ENCODE measurements around the gene KIAA1671.

Gene KIAA1671

DNA sequence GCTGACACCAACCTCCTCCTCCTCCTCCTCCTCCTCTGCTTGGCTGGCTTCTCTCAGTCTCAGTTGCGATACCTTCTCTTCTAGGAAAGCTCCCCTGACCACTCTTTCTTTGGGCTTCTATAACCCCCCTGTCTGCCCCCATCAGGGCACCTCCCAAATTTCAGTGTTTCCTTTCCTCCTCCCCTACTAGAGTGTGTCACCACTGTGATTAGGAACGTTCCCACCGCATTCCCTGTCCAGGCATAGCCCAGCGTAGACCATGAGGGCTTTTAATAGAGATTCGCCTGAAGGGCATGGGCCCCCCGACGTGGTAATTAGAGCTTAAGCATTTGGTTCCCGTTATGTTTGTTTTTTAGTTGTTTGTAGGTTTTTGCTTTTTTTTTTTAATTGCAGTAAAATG is 65.5 kb downstream of the KIAA1671 start:
- DNase-seq = no peak

GRCh38 chr22:25019427-25020184 is 67.1 kb downstream of the KIAA1671 start:
- no peak for DNase-seq

GRCh38 chr22:25021409-25021808 is 68.9 kb downstream of the KIAA1671 start:
- DNase-seq = no peak

DNA sequence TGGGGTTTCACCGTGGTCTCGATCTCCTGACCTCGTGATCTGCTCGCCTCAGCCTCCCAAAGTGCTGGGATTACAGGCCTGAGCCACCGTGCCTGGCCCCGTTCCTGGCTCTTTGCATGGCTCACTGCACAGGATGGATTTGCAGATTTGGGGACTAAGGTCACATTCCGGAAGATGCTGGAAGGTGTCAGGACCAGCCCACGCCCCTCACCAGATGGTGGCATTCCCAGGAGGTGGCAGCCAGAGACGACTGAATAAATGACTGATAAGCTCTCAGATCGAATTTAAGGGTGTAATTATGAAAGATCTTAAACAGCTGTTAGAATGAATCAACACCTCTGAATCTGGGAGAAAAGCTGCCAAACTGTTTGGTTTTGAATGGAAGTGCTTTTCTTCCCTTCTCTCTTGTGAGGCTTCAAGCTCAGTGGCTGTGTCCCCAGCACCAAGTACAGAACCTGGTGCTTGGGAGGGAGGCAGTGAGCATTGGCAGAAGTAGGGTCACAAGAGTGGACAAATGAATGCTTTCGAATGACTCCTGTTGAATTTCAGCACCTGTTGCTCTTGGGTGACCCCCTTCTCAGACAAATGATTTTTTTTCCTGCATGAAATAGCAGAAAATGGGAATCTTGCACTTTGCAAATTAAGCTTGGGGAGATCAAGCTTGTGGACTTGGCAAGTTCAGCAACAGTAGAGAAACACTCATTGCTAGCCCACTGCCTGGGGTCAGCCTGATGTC is 69.6 kb downstream of the KIAA1671 start:
- no peak for DNase-seq

DNA sequence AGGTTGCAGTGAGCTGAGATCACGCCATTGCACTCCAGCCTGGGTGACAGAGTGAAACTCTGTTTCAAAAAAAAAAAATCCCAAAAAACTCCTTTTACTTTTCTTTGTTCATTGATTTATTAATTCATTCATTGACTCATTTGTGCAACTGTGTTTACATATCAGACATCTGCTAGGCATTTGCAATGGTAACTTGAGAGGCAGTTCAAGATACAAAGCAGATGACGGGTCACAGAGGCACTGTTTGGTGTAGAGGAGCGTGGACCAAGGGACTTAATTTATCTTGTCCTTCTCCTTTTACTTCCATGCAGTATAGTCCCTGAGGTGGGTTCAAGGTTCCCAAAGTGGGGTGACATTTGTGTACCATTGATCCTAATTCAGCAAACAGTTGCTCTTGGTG is 71.4 kb downstream of the KIAA1671 start:
- no peak for DNase-seq

DNA sequence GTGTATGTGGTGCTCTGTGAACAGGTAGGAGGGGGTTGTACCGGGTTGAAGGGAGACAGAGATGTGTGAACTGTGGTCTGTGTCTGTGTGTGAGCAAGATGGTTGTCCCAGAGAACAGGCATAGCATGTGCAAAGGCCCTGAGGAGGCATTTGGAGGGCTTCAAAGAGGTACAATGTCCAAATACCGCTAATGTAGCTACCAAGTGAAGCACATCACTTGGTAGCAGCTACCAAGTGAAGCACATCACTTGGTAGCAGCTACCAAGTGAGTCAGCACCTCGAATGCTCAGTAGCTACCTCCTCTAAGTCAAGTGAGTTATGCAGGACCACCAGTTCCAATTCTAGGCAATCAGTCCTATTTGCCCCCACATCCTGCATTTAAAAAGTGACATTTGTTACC is 72.4 kb downstream of the KIAA1671 start:
- no peak for DNase-seq

GRCh38 chr22:25025491-25026400 is 73.2 kb downstream of the KIAA1671 start:
- DNase-seq = no peak

DNA sequence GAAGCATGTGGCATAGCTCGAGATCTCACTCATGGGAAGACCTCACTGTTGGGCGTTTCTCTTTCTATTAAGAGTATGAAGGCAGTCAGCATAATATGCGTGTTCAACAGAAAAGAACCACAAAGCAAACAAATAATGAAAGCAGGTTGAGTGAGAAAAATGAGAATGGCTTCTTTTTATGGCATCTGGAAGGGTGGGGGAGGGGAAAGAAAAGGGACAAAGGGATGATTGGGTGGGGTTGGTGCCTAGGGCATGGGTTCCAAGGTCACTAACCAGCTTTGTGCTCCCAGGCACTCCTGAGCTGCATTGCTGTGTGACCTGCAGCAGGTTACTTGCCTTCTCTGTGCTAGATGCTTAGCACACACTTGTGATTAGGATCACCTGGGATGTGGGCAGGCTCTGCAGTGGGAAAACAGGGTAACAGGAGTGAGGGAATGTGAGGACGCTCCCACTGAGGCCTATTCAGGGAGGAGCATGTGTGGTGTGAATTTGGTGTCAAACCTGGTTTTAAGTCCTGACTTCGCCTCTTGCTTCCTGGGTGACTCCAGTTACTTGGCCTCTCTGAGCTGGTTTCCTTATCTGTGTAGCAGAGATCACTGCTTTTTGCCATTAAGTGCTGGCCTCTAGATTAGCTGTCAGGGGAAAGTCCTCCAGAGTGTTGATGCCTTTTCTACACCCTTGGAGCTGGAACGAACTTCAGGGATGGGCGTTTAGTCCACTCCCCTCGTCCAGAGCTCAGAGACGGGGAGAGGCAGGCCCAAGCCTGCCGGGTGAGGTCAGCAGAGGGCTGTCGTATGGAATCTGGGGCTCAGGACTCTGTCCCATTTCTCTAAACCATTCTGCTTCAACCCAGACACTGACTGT is 74.8 kb downstream of the KIAA1671 start:
- no peak for DNase-seq

DNA sequence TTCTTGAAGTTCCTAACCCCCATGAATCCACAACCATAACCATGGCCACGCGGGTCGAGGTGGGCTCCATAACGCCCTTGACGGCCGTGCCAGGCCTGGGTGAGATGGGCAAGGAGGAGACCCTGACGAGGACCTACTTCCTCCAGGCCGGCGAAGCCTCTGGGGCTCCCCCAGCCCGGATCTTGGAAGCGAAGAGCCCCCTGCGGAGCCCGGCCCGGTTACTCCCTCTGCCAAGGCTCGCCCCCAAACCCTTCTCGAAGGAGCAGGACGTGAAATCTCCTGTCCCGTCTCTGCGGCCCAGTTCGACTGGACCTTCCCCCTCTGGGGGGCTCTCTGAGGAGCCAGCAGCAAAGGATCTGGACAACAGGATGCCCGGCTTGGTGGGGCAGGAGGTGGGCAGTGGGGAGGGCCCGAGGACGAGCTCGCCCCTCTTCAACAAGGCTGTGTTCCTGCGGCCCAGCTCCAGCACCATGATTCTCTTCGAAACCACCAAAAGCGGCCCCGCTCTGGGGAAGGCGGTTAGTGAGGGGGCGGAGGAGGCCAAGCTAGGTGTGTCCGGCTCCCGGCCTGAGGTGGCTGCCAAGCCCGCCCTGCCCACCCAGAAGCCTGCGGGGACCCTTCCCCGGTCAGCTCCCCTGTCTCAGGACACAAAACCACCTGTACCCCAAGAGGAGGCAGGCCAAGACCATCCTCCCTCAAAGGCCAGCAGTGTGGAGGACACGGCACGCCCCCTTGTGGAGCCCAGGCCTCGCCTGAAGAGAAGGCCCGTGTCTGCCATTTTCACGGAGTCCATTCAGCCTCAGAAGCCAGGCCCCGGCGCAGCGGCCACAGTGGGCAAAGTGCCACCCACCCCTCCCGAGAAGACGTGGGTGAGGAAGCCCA is 75.7 kb downstream of the KIAA1671 start:
- DNase-seq = no peak

DNA sequence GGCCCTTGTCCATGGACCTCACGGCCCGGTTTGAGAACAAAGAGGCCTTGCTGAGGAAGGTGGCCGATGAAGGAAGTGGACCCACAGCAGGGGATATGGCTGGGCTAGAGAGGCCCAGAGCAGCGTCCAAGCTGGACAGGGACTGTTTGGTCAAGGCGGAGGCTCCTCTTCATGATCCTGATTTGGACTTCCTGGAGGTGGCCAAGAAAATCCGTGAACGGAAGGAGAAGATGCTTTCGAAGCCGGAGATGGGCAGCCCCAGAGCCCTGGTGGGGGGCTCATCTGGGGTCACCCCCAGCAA is 76.3 kb downstream of the KIAA1671 start:
- DNase-seq = no peak

GRCh38 chr22:25029181-25029580 is 76.7 kb downstream of the KIAA1671 start:
- DNase-seq = no peak

DNA sequence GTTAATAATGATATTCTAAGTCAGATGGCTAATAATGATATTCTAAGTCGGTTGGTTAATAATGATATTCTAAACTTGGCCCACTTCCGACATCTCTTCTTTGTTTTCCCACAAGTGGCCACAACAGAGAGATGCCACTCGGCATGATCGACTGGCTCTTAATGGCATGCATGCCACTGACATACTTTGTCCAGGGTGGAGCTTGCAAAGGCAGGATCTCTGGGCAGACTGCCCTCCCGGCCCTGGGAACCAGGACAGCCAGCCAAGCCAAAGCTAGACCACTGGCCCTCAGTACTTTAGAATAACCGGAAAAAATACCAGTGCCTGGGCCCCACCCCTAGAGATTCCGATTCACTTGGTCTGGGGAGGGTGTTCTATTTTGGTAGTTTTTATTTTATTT is 78.1 kb downstream of the KIAA1671 start:
- DNase-seq = no peak

DNA sequence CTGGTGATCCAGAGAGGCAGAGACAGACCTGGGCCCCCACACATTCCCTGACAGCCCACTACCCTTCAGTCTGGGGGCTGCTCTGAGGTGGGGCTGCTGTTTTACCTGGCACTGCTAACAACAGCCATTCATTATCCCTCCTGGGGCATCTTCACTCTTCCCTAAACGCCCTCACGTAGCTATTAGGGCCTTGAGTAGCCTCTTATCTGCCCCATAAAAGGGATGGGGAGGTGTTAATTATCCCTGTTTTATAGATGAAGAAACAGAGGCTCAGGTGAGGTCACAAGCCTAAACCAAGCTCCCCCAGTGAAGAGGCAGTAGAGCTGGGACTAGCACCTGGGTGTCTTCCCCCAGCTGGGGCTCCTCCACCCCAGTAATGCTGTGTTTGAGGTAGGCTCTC is 79.5 kb downstream of the KIAA1671 start:
- no peak for DNase-seq

DNA sequence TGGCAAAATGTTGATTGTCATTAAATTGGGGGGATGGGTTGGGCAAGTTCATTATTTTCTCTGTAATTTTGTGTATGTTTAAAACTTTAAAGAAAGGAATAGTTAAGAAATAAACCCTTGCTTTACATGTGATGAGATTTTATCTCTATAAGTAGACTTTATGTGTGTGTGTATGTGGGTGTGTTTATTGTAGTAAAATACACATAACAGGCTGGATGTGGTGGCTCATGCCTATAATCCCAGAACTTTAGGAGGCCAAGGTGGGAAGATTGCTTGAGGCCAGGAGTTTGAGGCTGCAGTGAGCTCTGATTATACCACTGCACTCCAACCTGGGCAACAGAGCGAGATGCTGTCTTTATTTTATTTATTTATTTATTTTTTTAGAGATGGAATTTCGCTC is 83.2 kb downstream of the KIAA1671 start:
- no peak for DNase-seq

- DNase-seq = no peak
Measured at GRCh38 chr22:25038239-25038638, 85.7 kb downstream of the KIAA1671 start.

DNA sequence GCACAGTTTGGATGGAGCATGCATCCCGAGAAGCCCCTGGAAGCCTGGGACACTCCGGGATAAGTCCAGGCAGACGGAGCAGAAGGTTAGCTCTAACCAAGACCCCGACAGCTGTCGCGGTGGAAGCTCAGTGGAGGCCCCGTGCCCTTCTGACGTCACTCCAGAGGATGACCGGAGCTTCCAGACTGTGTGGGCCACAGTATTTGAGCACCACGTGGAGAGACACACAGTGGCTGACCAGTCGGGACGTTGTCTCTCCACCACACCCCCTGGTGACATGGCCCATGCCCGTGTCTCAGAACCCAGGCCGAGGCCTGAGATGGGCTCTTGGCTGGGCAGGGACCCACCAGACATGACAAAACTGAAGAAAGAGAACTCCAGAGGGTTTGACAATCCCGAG is 86.3 kb downstream of the KIAA1671 start:
- DNase-seq = no peak

- DNase-seq = no peak
Measured at GRCh38 chr22:25039255-25039654, 86.7 kb downstream of the KIAA1671 start.

DNA sequence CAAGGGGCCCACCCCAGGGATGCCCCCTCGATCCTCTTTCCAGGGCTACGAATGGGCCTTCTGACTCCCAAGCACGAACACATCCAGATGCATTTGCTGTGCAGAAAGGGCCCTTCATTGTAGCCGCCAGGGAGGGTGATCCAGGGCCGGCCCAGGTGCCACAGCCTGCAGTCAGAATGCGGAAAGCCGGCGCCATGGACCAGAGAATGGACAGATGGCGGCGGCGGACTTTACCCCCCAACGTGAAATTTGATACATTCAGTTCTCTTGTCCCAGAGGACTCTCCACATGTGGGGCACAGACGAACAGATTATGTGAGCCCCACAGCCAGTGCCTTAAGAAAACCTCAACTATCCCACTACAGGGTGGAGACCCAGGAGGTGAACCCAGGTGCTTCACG is 87.2 kb downstream of the KIAA1671 start:
- DNase-seq = no peak

DNA sequence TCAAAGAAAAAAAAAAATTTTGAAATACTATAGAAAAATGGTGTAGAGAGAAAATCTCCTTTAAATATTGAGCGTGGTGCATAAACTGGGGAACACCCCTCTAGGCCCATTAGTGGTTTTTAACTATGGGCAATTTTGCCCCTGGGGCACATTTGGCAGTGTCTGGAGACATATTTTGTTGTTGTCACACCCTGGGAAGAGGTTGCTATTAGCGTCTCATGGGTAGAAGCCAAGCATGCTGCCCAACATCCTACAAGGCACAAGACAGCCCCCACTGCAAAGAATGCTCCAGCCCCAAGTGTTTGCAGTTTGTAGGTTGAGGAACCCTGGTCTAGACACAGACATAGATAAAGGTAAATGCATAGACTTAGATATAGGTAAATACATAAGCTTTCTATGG is 92.6 kb downstream of the KIAA1671 start:
- DNase-seq = no peak

DNA sequence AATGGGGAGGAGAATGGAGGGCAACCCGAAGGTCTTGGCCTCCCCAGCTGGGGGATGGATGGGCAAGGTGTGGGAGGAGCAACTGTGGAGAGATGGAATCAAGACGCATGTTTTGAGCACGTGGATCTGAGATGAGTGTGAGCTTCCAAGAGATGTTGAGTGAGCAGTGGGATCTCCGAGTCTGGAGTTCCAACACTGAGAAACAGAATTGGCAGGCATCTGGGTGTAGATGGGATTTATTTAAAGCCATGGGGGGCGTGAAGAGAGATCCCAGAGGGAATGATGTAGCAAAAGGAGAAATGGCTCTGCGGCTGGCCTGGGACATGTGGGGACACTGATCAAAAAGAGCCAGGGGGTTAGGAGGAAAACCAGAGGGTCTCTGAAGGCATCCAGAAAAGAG is 95.6 kb downstream of the KIAA1671 start:
- DNase-seq = no peak

All from NCI-H1092 (cell line).